SKM-1 (cell line): ENCODE results near the gene ELOA2.
"Not testable (repeated sequence)": the region's sequence is repeated elsewhere in the genome, so short reads cannot be mapped to it uniquely, and the experiment has no call there.

ENCODE experiments used
- DNase-seq: peaks from one replicate; lab custom pipeline; 2025; ENCODE audit not compliant: unreplicated experiment; lab: John Stamatoyannopoulos, UW

ELOA2 gene

GRCh38 chr18:47023769-47024465 is 11.5 kb downstream of the ELOA2 start:
- not testable (repeated sequence) for DNase-seq

- not testable (repeated sequence) for DNase-seq
Observed at GRCh38 chr18:47022821-47023220, 12.6 kb downstream of the ELOA2 start.

GRCh38 chr18:47020757-47021156 is 14.7 kb downstream of the ELOA2 start:
- DNase-seq, result not testable (repeated sequence)

GRCh38 chr18:47019870-47020269 is 15.6 kb downstream of the ELOA2 start:
- DNase-seq, result not testable (repeated sequence)
